ENCODE results near the gene XKR7.
A peak's percentile ranks its signal among the peaks of the same experiment; 100 is the strongest.

Gene XKR7

GRCh38 chr20:32006841-32007786, 39.2 kb downstream of the XKR7 start:
- H3K9me3 ChIP-seq (ENCODE audit: control insufficient read depth, insufficient read depth, low read length), result no peaks in the 10 kb centered on the region
- no peaks in the 10 kb centered on the region for H3K27me3 ChIP-seq (ENCODE audit: control insufficient read depth, insufficient read depth, low read length)
- no peaks in the 10 kb centered on the region for H3K36me3 ChIP-seq (ENCODE audit: control insufficient read depth, insufficient read depth, low read length)
- H3K4me1 ChIP-seq (ENCODE audit: control insufficient read depth, insufficient read depth, low read length), result peaks cover 17% of the 10 kb centered on the region
- no peak overlapping the region for H3K9ac ChIP-seq (ENCODE audit: low read depth, low read length)
- H3K4me3 ChIP-seq (ENCODE audit: low read depth, low read length), result no peak overlapping the region

DNA sequence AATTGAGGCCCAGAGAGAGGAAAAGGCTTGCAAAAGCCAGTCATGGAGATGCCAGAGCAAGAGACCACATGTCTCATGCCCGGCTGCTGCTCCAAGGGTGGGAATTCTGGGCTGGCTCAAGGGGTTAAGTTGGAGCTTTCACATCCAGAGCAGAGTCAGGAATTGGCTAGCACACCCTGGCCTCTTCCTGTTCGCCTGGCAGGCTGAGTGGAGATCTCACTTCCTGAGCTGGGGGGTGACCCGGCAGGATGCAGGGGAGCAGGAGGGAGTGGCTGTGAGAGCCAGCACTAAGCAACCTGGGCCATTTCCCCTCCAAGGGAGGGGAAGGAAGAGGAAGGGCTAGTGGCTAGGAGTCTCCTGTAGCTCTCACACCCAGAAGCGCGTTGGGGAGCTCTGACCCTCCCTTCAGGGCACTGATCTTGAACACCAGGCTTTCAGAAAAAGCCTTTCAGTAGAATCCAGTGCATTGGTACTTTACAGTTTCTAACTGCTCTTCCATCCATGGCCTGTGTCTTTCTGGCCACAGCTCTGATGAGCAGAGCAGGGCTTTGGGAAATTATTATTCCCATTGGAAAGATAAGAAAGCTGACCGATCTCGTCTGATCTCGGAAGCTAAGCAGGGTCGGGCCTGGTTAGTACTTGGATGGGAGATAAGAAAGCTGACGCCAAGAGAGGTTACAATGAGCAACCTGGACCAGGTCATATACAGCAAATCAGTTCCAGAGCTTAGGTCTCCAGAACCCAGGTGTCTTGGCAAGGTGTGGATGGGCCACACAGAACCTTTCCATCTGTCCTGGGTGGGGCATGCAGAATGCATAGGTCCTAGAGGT, 40.1 kb downstream of the XKR7 start:
- peak overlapping the region; percentile 50 for H3K9ac ChIP-seq (ENCODE audit: low read depth, low read length)
- H3K27me3 ChIP-seq (ENCODE audit: control insufficient read depth, insufficient read depth, low read length), result no peaks in the 10 kb centered on the region
- H3K4me3 ChIP-seq (ENCODE audit: low read depth, low read length), result no peak overlapping the region
- H3K36me3 ChIP-seq (ENCODE audit: control insufficient read depth, insufficient read depth, low read length), result no peaks in the 10 kb centered on the region
- H3K9me3 ChIP-seq (ENCODE audit: control insufficient read depth, insufficient read depth, low read length), result no peaks in the 10 kb centered on the region
- peaks cover 17% of the 10 kb centered on the region for H3K4me1 ChIP-seq (ENCODE audit: control insufficient read depth, insufficient read depth, low read length)

- Histone ChIP-seq H3K9ac (ENCODE audit: low read depth, low read length) (no peak overlapping the region), H3K4me3 (ENCODE audit: low read depth, low read length) (no peak overlapping the region), H3K27me3 (ENCODE audit: control insufficient read depth, insufficient read depth, low read length) (no peaks in the 10 kb centered on the region), H3K36me3 (ENCODE audit: control insufficient read depth, insufficient read depth, low read length) (no peaks in the 10 kb centered on the region), H3K9me3 (ENCODE audit: control insufficient read depth, insufficient read depth, low read length) (no peaks in the 10 kb centered on the region), H3K4me1 (ENCODE audit: control insufficient read depth, insufficient read depth, low read length) (peaks cover 17% of the 10 kb centered on the region)
Measured at GRCh38 chr20:32009564-32009963, 41.6 kb downstream of the XKR7 start.

DNA sequence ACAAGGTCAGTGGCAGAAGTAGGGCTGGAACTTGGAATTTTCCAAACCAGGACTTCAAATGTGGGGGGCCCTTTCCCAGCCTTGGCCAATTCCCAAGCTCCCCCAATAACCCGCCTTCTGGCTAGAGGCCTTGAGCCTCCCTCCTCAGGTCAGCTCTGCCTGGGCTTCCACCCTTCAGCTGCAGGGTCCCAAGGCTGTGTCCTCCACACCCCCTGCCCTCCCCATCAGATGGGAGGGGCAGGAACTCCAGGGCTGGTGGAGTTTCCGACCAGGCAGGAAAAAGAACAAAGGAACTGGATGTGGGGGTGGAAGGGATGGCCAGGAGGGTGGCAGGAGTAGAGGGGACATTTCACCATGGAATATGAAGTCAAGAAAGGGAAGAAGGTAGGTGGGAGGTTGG, 42.1 kb downstream of the XKR7 start, which contains the start of gene CCM2L:
CCM2L (plus strand) TSS at position 338 of the 400 bp plus-strand sequence; CDS start at position 355, 17 bp downstream.
- Histone ChIP-seq H3K4me3 (ENCODE audit: low read depth, low read length) (no peak within 1 kb of the TSS), H3K9ac (ENCODE audit: low read depth, low read length) (no peak within 1 kb of the TSS), H3K36me3 (ENCODE audit: control insufficient read depth, insufficient read depth, low read length) (no peaks in the 10 kb centered on the region), H3K4me1 (ENCODE audit: control insufficient read depth, insufficient read depth, low read length) (peaks cover 17% of the 10 kb centered on the region), H3K9me3 (ENCODE audit: control insufficient read depth, insufficient read depth, low read length) (no peaks in the 10 kb centered on the region), H3K27me3 (ENCODE audit: control insufficient read depth, insufficient read depth, low read length) (no peaks in the 10 kb centered on the region)

DNA sequence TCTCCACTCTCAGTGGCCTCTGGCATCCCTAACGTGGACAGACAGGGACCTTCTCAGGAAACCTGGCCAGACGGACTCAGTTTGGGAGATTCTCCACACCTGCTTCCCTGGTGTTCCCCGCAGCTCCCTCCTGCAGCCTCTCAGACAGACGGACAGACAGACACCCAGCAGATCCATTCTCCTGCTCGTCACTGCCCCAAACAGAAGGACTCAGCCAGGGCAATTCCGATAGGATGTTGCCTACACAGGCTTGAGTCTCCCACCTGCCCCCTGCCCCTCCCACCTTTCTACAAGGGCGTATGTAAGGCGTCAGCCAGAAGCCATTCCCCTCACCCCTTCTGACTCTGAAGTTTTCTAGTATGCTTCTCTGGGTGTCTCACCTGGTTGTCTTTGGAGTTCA, 42.7 kb downstream of the XKR7 start:
- no peaks in the 10 kb centered on the region for H3K27me3 ChIP-seq (ENCODE audit: control insufficient read depth, insufficient read depth, low read length)
- no peaks in the 10 kb centered on the region for H3K36me3 ChIP-seq (ENCODE audit: control insufficient read depth, insufficient read depth, low read length)
- no peak overlapping the region for H3K4me3 ChIP-seq (ENCODE audit: low read depth, low read length)
- no peaks in the 10 kb centered on the region for H3K9me3 ChIP-seq (ENCODE audit: control insufficient read depth, insufficient read depth, low read length)
- peaks cover 17% of the 10 kb centered on the region for H3K4me1 ChIP-seq (ENCODE audit: control insufficient read depth, insufficient read depth, low read length)
- H3K9ac ChIP-seq (ENCODE audit: low read depth, low read length), result no peak overlapping the region

- Histone ChIP-seq H3K27me3 (ENCODE audit: control insufficient read depth, insufficient read depth, low read length) (peaks cover 3% of the 10 kb centered on the region), H3K9ac (ENCODE audit: low read depth, low read length) (no peak overlapping the region), H3K9me3 (ENCODE audit: control insufficient read depth, insufficient read depth, low read length) (no peaks in the 10 kb centered on the region), H3K4me1 (ENCODE audit: control insufficient read depth, insufficient read depth, low read length) (peaks cover 17% of the 10 kb centered on the region), H3K36me3 (ENCODE audit: control insufficient read depth, insufficient read depth, low read length) (no peaks in the 10 kb centered on the region), H3K4me3 (ENCODE audit: low read depth, low read length) (no peak overlapping the region)
Measured at GRCh38 chr20:32012159-32012688, 44.3 kb downstream of the XKR7 start.

DNA sequence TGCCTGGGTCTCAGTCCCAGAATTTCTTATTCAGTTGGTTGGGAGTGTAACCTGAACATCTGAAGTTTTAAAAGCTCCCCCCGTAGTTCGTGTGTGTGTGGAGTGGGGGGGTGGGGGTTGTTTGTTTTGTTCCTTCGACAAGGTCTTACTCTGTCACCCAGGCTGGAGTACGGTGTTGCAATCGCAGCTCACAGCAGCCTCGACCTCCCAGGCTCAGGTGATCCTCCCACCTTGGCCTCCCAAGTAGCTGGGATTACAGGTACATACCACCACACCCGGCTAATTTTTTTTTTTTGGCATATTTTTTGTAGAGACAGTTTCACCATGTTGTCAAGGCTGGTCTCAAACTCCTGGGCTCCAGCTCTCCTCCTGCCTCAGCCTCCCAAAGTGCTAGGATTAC, 45.4 kb downstream of the XKR7 start:
- Histone ChIP-seq H3K9ac (ENCODE audit: low read depth, low read length) (no peak overlapping the region), H3K27me3 (ENCODE audit: control insufficient read depth, insufficient read depth, low read length) (peaks cover 6% of the 10 kb centered on the region), H3K36me3 (ENCODE audit: control insufficient read depth, insufficient read depth, low read length) (no peaks in the 10 kb centered on the region), H3K4me1 (ENCODE audit: control insufficient read depth, insufficient read depth, low read length) (peaks cover 7% of the 10 kb centered on the region), H3K4me3 (ENCODE audit: low read depth, low read length) (no peak overlapping the region), H3K9me3 (ENCODE audit: control insufficient read depth, insufficient read depth, low read length) (no peaks in the 10 kb centered on the region)

- no peaks in the 10 kb centered on the region for H3K36me3 ChIP-seq (ENCODE audit: control insufficient read depth, insufficient read depth, low read length)
- peak overlapping the region; percentile 93 for H3K4me3 ChIP-seq (ENCODE audit: low read depth, low read length)
- peaks cover 6% of the 10 kb centered on the region for H3K27me3 ChIP-seq (ENCODE audit: control insufficient read depth, insufficient read depth, low read length)
- H3K4me1 ChIP-seq (ENCODE audit: control insufficient read depth, insufficient read depth, low read length), result peaks cover 3% of the 10 kb centered on the region
- H3K9me3 ChIP-seq (ENCODE audit: control insufficient read depth, insufficient read depth, low read length), result no peaks in the 10 kb centered on the region
- H3K9ac ChIP-seq (ENCODE audit: low read depth, low read length), result peak overlapping the region; percentile 68
Measured at GRCh38 chr20:32017711-32018251, 49.8 kb downstream of the XKR7 start.

DNA sequence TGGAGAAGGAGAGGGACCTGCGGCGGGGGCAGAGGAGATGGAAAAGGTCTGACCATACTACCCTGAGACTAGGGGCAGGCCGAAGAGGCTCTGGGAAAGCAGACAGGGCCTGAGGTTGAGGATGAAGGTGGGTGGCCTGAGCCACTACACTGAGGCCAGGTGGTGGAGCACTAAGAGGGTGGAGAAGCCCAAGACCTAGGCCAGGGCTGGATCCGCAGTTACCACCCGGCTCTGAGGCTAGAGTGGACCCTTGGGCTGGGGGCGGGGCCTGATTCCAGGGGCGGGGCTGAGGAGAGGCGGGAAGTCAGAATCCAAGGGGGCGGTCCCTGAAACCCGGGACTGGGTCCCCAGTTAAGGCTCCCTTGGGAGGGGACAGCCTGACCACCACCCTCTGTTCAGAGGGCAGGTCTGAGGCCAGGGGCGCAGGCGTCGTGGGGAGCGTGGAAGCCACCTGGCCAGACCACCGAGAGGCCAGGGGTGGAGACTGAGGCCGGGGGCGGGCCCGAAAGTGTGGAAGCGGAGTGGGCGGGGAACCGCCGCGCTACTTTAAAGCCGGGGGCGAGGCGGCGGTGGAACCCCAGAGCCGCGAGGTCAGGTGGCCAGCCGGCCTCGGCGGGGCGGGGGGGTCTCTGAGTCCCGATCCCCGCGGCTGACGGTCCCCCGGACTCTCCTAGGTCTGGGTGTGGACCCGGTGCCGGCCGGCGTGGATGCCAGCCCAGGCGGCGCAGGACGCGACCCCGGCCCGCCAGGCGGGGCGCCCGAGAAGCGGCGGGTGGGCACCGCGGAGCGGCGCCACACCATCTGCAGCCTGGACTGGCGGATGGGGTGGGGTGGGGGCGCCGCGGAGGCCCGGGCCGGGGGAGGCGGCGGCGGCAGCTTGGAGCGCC, 50.6 kb downstream of the XKR7 start:
- H3K9ac ChIP-seq (ENCODE audit: low read depth, low read length), result no peak overlapping the region
- peaks cover 6% of the 10 kb centered on the region for H3K27me3 ChIP-seq (ENCODE audit: control insufficient read depth, insufficient read depth, low read length)
- H3K4me3 ChIP-seq (ENCODE audit: low read depth, low read length), result peak overlapping the region; percentile 93
- H3K9me3 ChIP-seq (ENCODE audit: control insufficient read depth, insufficient read depth, low read length), result no peaks in the 10 kb centered on the region
- H3K4me1 ChIP-seq (ENCODE audit: control insufficient read depth, insufficient read depth, low read length), result peaks cover 5% of the 10 kb centered on the region
- no peaks in the 10 kb centered on the region for H3K36me3 ChIP-seq (ENCODE audit: control insufficient read depth, insufficient read depth, low read length)

GRCh38 chr20:32019156-32019510, 51.2 kb downstream of the XKR7 start:
- no peak overlapping the region for H3K9ac ChIP-seq (ENCODE audit: low read depth, low read length)
- H3K4me3 ChIP-seq (ENCODE audit: low read depth, low read length), result peak overlapping the region; percentile 93
- peaks cover 5% of the 10 kb centered on the region for H3K4me1 ChIP-seq (ENCODE audit: control insufficient read depth, insufficient read depth, low read length)
- H3K9me3 ChIP-seq (ENCODE audit: control insufficient read depth, insufficient read depth, low read length), result no peaks in the 10 kb centered on the region
- no peaks in the 10 kb centered on the region for H3K36me3 ChIP-seq (ENCODE audit: control insufficient read depth, insufficient read depth, low read length)
- peaks cover 6% of the 10 kb centered on the region for H3K27me3 ChIP-seq (ENCODE audit: control insufficient read depth, insufficient read depth, low read length)
